GM13976 (cell line): ENCODE data around the gene BMP6.

Experiments used
- DNase-seq: peaks from one replicate; pipeline ENCODE4 v3.0.0; 2012; ENCODE audit warnings: low spot score
- CTCF ChIP-seq: IDR thresholded peaks from 2 replicates; pipeline ENCODE4 v1.5.1; 2012; ENCODE audit warnings: borderline replicate concordance, mild to moderate bottlenecking; ENCODE audit not compliant: insufficient read depth; ENCODE audit errors: extremely low read depth, missing control alignments, control extremely low read depth
- in situ Hi-C: fragments of 300-500 bp; cut with MboI; formaldehyde crosslinking; loops from one replicate; pipeline ENCODE4 v1.12.0; 2022; ENCODE audit warnings: low sequenced_read_pairs, mixed read lengths, inconsistent platforms; ENCODE audit not compliant: unreplicated experiment

The BMP6 gene

GRCh38 chr6:7725849-7726415 is at the start of gene BMP6:
Gene BMP6, plus strand, starts transcription at chr6:7726099. Its CDS starts 857 bp downstream, at chr6:7726956.
- peak; percentile 89 for DNase-seq
- in situ Hi-C loops: loop anchor here (10.0 kb wide), 1 partner anchor 259 kb away; no protein-coding TSS in a partner anchor
- no peak for TF ChIP-seq CTCF

- TF ChIP-seq CTCF: no peak
These were observed 48.7 kb upstream of the BMP6 start for GRCh38 chr6:7677229-7677628.

GRCh38 chr6:7680393-7681075 is 45.4 kb upstream of the BMP6 start:
- TF ChIP-seq CTCF: no peak
- DNase-seq: no peak
- in situ Hi-C loops: no loop called here

More at GRCh38 chr6:7677229-7677628, 48.7 kb upstream of the BMP6 start:
- no peak for DNase-seq
- in situ Hi-C loops: no loop called here

GRCh38 chr6:7681449-7681848 is 44.5 kb upstream of the BMP6 start:
- no peak for DNase-seq
- no peak for TF ChIP-seq CTCF
- in situ Hi-C loops: no loop called here

- in situ Hi-C loops: no loop called here
- DNase-seq: no peak
- no peak for TF ChIP-seq CTCF
These were observed 41.8 kb upstream of the BMP6 start for GRCh38 chr6:7684076-7684475.

- in situ Hi-C loops: no loop called here
- no peak for TF ChIP-seq CTCF
- no peak for DNase-seq
These were observed 41.1 kb upstream of the BMP6 start for GRCh38 chr6:7684843-7685242.
